HG02571 (cell line): ENCODE results near the gene OR4B1.
"Not testable (repeated sequence)": the region's sequence is repeated elsewhere in the genome, so short reads cannot be mapped to it uniquely, and the experiment has no call there.

Source experiments
- ATAC-seq: cut with Tn5 transposase; IDR thresholded peaks from one replicate; pipeline ENCODE4 v1.9.1; 2021; ENCODE audit warnings: mild to moderate bottlenecking, moderate library complexity; ENCODE audit not compliant: unreplicated experiment

OR4B1 gene

GRCh38 chr11:48216510-48216909 lies at the start of gene OR4B1:
TSS of gene OR4B1 (plus strand) at chr11:48216810. CDS start at chr11:48216810, 0 bp downstream.
- no peak for ATAC-seq

GRCh38 chr11:48167380-48167779 lies 49.2 kb upstream of the OR4B1 start:
- no peak for ATAC-seq

- no peak for ATAC-seq
Measured at GRCh38 chr11:48168815-48169214, 47.8 kb upstream of the OR4B1 start.

- no peak for ATAC-seq
Measured at GRCh38 chr11:48169259-48169658, 47.4 kb upstream of the OR4B1 start.

GRCh38 chr11:48169717-48170116 lies 46.9 kb upstream of the OR4B1 start:
- ATAC-seq: no peak

- no peak for ATAC-seq
Measured at GRCh38 chr11:48170241-48171233, 46.1 kb upstream of the OR4B1 start.

- peak; percentile 86 for ATAC-seq
Measured at GRCh38 chr11:48172818-48173609, 43.6 kb upstream of the OR4B1 start.

- no peak for ATAC-seq
Measured at GRCh38 chr11:48177661-48178060, 38.9 kb upstream of the OR4B1 start.

GRCh38 chr11:48180627-48181026 lies 36.0 kb upstream of the OR4B1 start:
- ATAC-seq: no peak

GRCh38 chr11:48182860-48183526 lies 33.6 kb upstream of the OR4B1 start:
- ATAC-seq: no peak

- ATAC-seq: no peak
Measured at GRCh38 chr11:48184452-48184851, 32.2 kb upstream of the OR4B1 start.

GRCh38 chr11:48190906-48191654 lies 25.5 kb upstream of the OR4B1 start:
- ATAC-seq: not testable (repeated sequence)

- ATAC-seq: no peak
Measured at GRCh38 chr11:48193876-48194275, 22.7 kb upstream of the OR4B1 start.

GRCh38 chr11:48207881-48208280 lies 8.7 kb upstream of the OR4B1 start:
- no peak for ATAC-seq

- ATAC-seq: no peak
Measured at GRCh38 chr11:48210052-48210451, 6.6 kb upstream of the OR4B1 start.

- no peak for ATAC-seq
Measured at GRCh38 chr11:48228761-48229160, 12.2 kb downstream of the OR4B1 start.

GRCh38 chr11:48230057-48230456 lies 13.4 kb downstream of the OR4B1 start:
- not testable (repeated sequence) for ATAC-seq

GRCh38 chr11:48237727-48238126 lies 21.1 kb downstream of the OR4B1 start:
- no peak for ATAC-seq

- ATAC-seq: no peak
Measured at GRCh38 chr11:48242501-48242900, 25.9 kb downstream of the OR4B1 start.

- ATAC-seq: no peak
Measured at GRCh38 chr11:48244804-48245203, 28.2 kb downstream of the OR4B1 start, which contains the start of gene OR4X2. TSS of gene OR4X2 (plus strand) at chr11:48245104. CDS start at chr11:48245104, 0 bp downstream.
